Activated T-helper 2 cell treated with anti-CD3 and anti-CD28 coated beads, Interferon-gamma antibody, Interleukin-2, Interleukin-4, amounts not matched to agents 10 μg/mL and 5 μg/mL and 100 μg/mL, durations not matched to agents 14 hours and 24 hours and 36 hours (primary cell): ENCODE measurements around the gene PAM16. TPM values are rescaled to one million over a fixed set of nuclear protein-coding genes. Genes with fewer than 3 reads are reported as not detected.

Experiments used
- total RNA-seq: library from RNA; stranded (reverse); gene quantifications from 2 replicates; pipeline ENCODE4 v1.2.3, GENCODE V29; 2022

Gene PAM16
- total RNA-seq, 1 donor from 2014 or later = 73.8 TPM

Other genes starting within 250 kb of the PAM16 start
- 6.0 and 7.7 TPM in 2 replicates for gene ADCY9, start 234.9 kb downstream of the PAM16 start, total RNA-seq
- gene SRL, start 109.2 kb downstream of the PAM16 start, total RNA-seq = not detected in 2 replicates
- gene TFAP4, start 78.3 kb downstream of the PAM16 start, total RNA-seq = 40.4 and 41.9 TPM in 2 replicates
- 2.1 and 2.5 TPM in 2 replicates for gene GLIS2, start 35.3 kb downstream of the PAM16 start, total RNA-seq
- gene VASN, start 20.5 kb upstream of the PAM16 start, total RNA-seq = 0.16 TPM in 1 of 2 replicates, not detected in the other
- 92.5 and 101 TPM in 2 replicates for gene CORO7, start 65.3 kb upstream of the PAM16 start, total RNA-seq
- gene DNAJA3, start 74.5 kb upstream of the PAM16 start, total RNA-seq = 77.1 and 88.4 TPM in 2 replicates
- gene NMRAL1, start 123.3 kb upstream of the PAM16 start, total RNA-seq = 30.7 and 35.2 TPM in 2 replicates
- gene HMOX2, start 125.1 kb upstream of the PAM16 start, total RNA-seq = 70.2 and 75.2 TPM in 2 replicates
- 46.0 and 47.9 TPM in 2 replicates for gene CDIP1, start 187.5 kb upstream of the PAM16 start, total RNA-seq
- gene C16orf96, start 205.0 kb upstream of the PAM16 start, total RNA-seq = 0.05 TPM in 1 of 2 replicates, not detected in the other